Breast epithelium (tissue), 3 donors: ENCODE data around the gene KIF3B.

Experiments
- POLR2A ChIP-seq: fragments of 450-650 bp; IDR thresholded peaks from one replicate; pipeline ENCODE4 v1.6.1; 2016; ENCODE audit warnings: antibody characterized with exemption, mild to moderate bottlenecking, moderate library complexity
- POLR2AphosphoS5 ChIP-seq, 3 donors: sonication (generic); formaldehyde crosslinking; IDR thresholded peaks; one replicate each; pipeline ENCODE4 v1.6.1; 2017; ENCODE audit warnings: antibody characterized with exemption in 3 of 3
- TF ChIP-seq, protein P1 (sequence below), 3 donors: fragments of 450-650 bp; IDR thresholded peaks; one replicate each; pipeline ENCODE4 v1.5.1; 2016 to 2017; ENCODE audit warnings: antibody characterized with exemption in 3 of 3, mild to moderate bottlenecking in 3 of 3, moderate library complexity in 3 of 3

DNA sequence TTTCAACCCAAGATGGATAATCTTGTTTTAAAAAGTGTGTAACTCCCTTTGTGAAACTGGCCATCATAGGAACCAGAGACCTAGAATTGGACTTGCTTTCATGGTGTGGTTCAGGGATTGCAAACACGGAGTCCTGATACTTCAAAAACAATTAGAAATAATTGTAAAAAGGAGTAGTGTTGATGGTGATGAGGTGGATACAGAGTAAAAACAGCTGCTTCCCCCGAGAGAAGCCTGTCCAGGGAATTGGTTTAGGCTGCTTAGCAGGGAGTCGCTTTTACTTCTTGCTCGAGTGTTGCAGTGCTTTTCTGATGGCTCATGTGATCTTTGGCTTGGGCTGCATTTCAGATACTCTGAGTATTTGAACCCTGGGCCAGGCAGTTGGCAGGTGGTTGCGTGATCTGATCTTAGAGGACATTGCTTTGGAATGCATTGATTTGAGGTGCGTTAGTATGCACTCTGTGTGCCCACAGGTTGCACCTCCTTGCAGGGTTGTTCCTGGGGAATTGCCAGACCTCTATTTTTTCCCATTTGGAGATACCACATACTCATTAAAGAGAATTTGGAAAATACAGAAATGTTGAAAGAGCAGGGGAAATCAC, 19.5 kb downstream of the KIF3B start:
- TF ChIP-seq, protein P1, sequence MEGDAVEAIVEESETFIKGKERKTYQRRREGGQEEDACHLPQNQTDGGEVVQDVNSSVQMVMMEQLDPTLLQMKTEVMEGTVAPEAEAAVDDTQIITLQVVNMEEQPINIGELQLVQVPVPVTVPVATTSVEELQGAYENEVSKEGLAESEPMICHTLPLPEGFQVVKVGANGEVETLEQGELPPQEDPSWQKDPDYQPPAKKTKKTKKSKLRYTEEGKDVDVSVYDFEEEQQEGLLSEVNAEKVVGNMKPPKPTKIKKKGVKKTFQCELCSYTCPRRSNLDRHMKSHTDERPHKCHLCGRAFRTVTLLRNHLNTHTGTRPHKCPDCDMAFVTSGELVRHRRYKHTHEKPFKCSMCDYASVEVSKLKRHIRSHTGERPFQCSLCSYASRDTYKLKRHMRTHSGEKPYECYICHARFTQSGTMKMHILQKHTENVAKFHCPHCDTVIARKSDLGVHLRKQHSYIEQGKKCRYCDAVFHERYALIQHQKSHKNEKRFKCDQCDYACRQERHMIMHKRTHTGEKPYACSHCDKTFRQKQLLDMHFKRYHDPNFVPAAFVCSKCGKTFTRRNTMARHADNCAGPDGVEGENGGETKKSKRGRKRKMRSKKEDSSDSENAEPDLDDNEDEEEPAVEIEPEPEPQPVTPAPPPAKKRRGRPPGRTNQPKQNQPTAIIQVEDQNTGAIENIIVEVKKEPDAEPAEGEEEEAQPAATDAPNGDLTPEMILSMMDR (IDR thresholded peaks at IDR 0.05) = no peak
- TF ChIP-seq POLR2A = no peak
- TF ChIP-seq POLR2AphosphoS5 (IDR thresholded peaks at IDR 0.05) = no peak
